Stomach (tissue), 9 donors: ENCODE results near the gene OR7D4. TPM values are rescaled to one million over a fixed set of nuclear protein-coding genes. Genes with fewer than 3 reads are reported as not detected.

Source experiments
- DNase-seq, 2 donors: peaks; one replicate each; pipeline versions ENCODE4 v3.0.0 to v3.0.0-alpha.2; 2013 to 2019
- H3K27ac ChIP-seq, 5 donors: fragments of 200-600 bp in 4 of 5; sonication (generic) in 4 of 5; one replicate each; pipeline ENCODE4 v1.5.1; 2013 to 2019; ENCODE audit warnings: mild to moderate bottlenecking in 1 of 5, moderate library complexity in 1 of 5
- H3K27me3 ChIP-seq, 3 donors: fragments of 200-600 bp; sonication (generic); one replicate each; pipeline ENCODE4 v1.5.1; 2017 to 2019; ENCODE audit warnings: mixed run types in 1 of 3
- H3K36me3 ChIP-seq, 4 donors: fragments of 200-600 bp; sonication (generic); 1 replicate in 3 of 4; 2 replicates in 1 of 4; pipeline ENCODE4 v1.5.1; 2016 to 2019
- H3K4me1 ChIP-seq, 4 donors: fragments of 200-600 bp; sonication (generic); one replicate each; pipeline ENCODE4 v1.5.1; 2016 to 2019
- H3K4me3 ChIP-seq, 4 donors: fragments of 200-600 bp; sonication (generic) in 3 of 4; one replicate each; pipeline ENCODE4 v1.5.1; 2016 to 2019; ENCODE audit warnings: mild to moderate bottlenecking in 1 of 4
- H3K9me3 ChIP-seq, 4 donors: fragments of 200-600 bp; sonication (generic); one replicate each; pipeline ENCODE4 v1.5.1; 2016 to 2019
- CTCF ChIP-seq, 7 experiments: fragments of 450-650 bp in 4 of 7; fragments of 200-600 bp in 3 of 7; sonication (generic) in 3 of 7; IDR thresholded peaks; one replicate each; pipeline ENCODE4 v1.5.1; 2016 to 2019; ENCODE audit warnings: antibody characterized with exemption in 7 of 7, control low read depth in 2 of 7, mild to moderate bottlenecking in 1 of 7
- EP300 ChIP-seq: sonication (generic); formaldehyde crosslinking; IDR thresholded peaks from one replicate; pipeline ENCODE4 v1.6.1; 2017; ENCODE audit warnings: antibody characterized with exemption
- POLR2A ChIP-seq, 4 donors: fragments of 450-650 bp; IDR thresholded peaks; one replicate each; pipeline ENCODE4 v1.6.1; 2016; ENCODE audit warnings: antibody characterized with exemption in 4 of 4, control low read depth in 2 of 4, mild to moderate bottlenecking in 1 of 4, moderate library complexity in 1 of 4
- POLR2AphosphoS5 ChIP-seq, 3 donors: sonication (generic); formaldehyde crosslinking; IDR thresholded peaks; one replicate each; pipeline ENCODE4 v1.6.1; 2016; ENCODE audit warnings: antibody characterized with exemption in 3 of 3
- WGBS, 5 donors: extraction: QIAGEN DNeasy Blood & Tissue Kit in 3 of 5; methylation state at CpG; one replicate each; pipeline versions ENCODE4 v1.1.5 to v1.1.7; 2013 to 2018; 5-methylcytosine and 5-hydroxymethylcytosine counted together
- intact Hi-C: fragments of 100-400 bp; cut with DNase I; formaldehyde crosslinking; loops from one replicate; pipeline ENCODE4 v1.15.1; 2023; ENCODE audit warnings: low total_unique reads
- polyA plus RNA-seq, 3 donors: library from polyadenylated mRNA; stranded (reverse); fragments of 200-250 nt; gene quantifications; one replicate each; pipeline ENCODE4 v1.2.3, GENCODE V29; 2013
- total RNA-seq, 5 donors: library from RNA; depleted of rRNA; stranded (reverse); fragments of >200 nt; gene quantifications; one replicate each; pipeline versions ENCODE4 v1.1.0 to v1.2.3, GENCODE V29; 2014 to 2016
- donor health status: healthy with polysubstance abuse.
- donor health status: Bipolar disorder and iron deficiency.
- donor health status: healthy.

OR7D4 gene
- total and polyA plus RNA-seq, 8 donors = not detected

GRCh38 chr19:9175326-9175725, 44.1 kb downstream of the OR7D4 start:
- Histone ChIP-seq H3K36me3 (no peaks in the 10 kb centered on the region), H3K27ac (no peak overlapping the region), H3K27me3 (no peaks in the 10 kb centered on the region), H3K4me3 (no peak overlapping the region), H3K9me3 (peaks cover 0 to 3% (median 0%) of the 10 kb centered on the region in 4 donors), H3K4me1 (no peaks in the 10 kb centered on the region)
- 85 to 96% (median 92%) methylated on average over 5 of the region's 5 CpGs for WGBS, 5 donors
- no peak for TF ChIP-seq POLR2AphosphoS5 (IDR thresholded peaks at IDR 0.05)
- no peak for TF ChIP-seq EP300
- DNase-seq = no peak
- intact Hi-C loops = no loop called here

- H3K4me3 ChIP-seq = no peak overlapping the region
- WGBS, 5 donors = 74 to 87% (median 86%) methylated on average over 6 of the region's 6 CpGs
- H3K27me3 ChIP-seq = no peaks in the 10 kb centered on the region
- no peak for DNase-seq
- no peak overlapping the region for H3K27ac ChIP-seq
- no peaks in the 10 kb centered on the region for H3K4me1 ChIP-seq
- H3K36me3 ChIP-seq = peaks cover 0 to 16% (median 15%) of the 10 kb centered on the region in 4 donors
- no peak for TF ChIP-seq CTCF (IDR thresholded peaks at IDR 0.05)
- TF ChIP-seq EP300 = no peak
- TF ChIP-seq POLR2A (IDR thresholded peaks at IDR 0.05) = no peak
- no peak for TF ChIP-seq POLR2AphosphoS5 (IDR thresholded peaks at IDR 0.05)
- intact Hi-C loops = no loop called here
- H3K9me3 ChIP-seq = peaks cover 0 to 3% (median 0%) of the 10 kb centered on the region in 4 donors
These were observed 47.9 kb downstream of the OR7D4 start for GRCh38 chr19:9171393-9171991.

GRCh38 chr19:9166846-9167245, 52.5 kb downstream of the OR7D4 start:
- WGBS, 5 donors = 74 to 94% (median 92%) methylated on average over 4 of the region's 4 CpGs
- no peak for TF ChIP-seq CTCF (IDR thresholded peaks at IDR 0.05)
- no peak for TF ChIP-seq POLR2A (IDR thresholded peaks at IDR 0.05)
- no peak for TF ChIP-seq EP300
- TF ChIP-seq POLR2AphosphoS5 (IDR thresholded peaks at IDR 0.05) = no peak
- no peaks in the 10 kb centered on the region for H3K4me1 ChIP-seq
- H3K36me3 ChIP-seq = peaks cover 17 to 62% (median 60%) of the 10 kb centered on the region in 4 donors
- no peak overlapping the region for H3K4me3 ChIP-seq
- intact Hi-C loops = no loop called here
- no peak for DNase-seq
- no peak overlapping the region for H3K27ac ChIP-seq
- no peaks in the 10 kb centered on the region for H3K27me3 ChIP-seq
- H3K9me3 ChIP-seq = peaks cover 0 to 30% (median 14%) of the 10 kb centered on the region in 4 donors

GRCh38 chr19:9165261-9165660, 54.1 kb downstream of the OR7D4 start:
- Histone ChIP-seq H3K36me3 (peaks cover 32 to 78% (median 75%) of the 10 kb centered on the region in 4 donors), H3K4me1 (no peaks in the 10 kb centered on the region), H3K4me3 (no peak overlapping the region), H3K27ac (no peak overlapping the region), H3K27me3 (no peaks in the 10 kb centered on the region), H3K9me3 (peaks cover 7 to 46% (median 30%) of the 10 kb centered on the region in 4 donors)
- intact Hi-C loops = no loop called here
- 93 to 96% (median 95%) methylated on average over 3 of the region's 3 CpGs for WGBS, 5 donors
- DNase-seq = no peak
- no peak for TF ChIP-seq EP300
- TF ChIP-seq POLR2AphosphoS5 (IDR thresholded peaks at IDR 0.05) = no peak
- no peak for TF ChIP-seq CTCF (IDR thresholded peaks at IDR 0.05)
- no peak for TF ChIP-seq POLR2A (IDR thresholded peaks at IDR 0.05)

GRCh38 chr19:9161427-9161826, 58.0 kb downstream of the OR7D4 start:
- no peak overlapping the region for H3K4me3 ChIP-seq
- H3K4me1 ChIP-seq = no peaks in the 10 kb centered on the region
- no peak for DNase-seq
- WGBS, 5 donors = 94 to 99% (median 98%) methylated on average over 12 of the region's 12 CpGs
- no peak for TF ChIP-seq POLR2A (IDR thresholded peaks at IDR 0.05)
- no peak for TF ChIP-seq POLR2AphosphoS5 (IDR thresholded peaks at IDR 0.05)
- H3K27ac ChIP-seq = no peak overlapping the region
- no peaks in the 10 kb centered on the region for H3K27me3 ChIP-seq
- intact Hi-C loops = no loop called here
- H3K9me3 ChIP-seq = peaks cover 7 to 78% (median 47%) of the 10 kb centered on the region in 4 donors
- H3K36me3 ChIP-seq = peaks cover 69 to 100% (median 98%) of the 10 kb centered on the region in 4 donors

Other genes starting within 250 kb of the OR7D4 start
- under 1 TPM in 2 of 5 donors, not detected in 3; 0.45 to 0.55 TPM for gene MUC16, start 209.2 kb downstream of the OR7D4 start, total RNA-seq
- under 1 TPM in 1 of 3 donors, not detected in 2; 0.28 TPM for gene MUC16, start 209.2 kb downstream of the OR7D4 start, polyA plus RNA-seq
- gene OR1M1, start 132.5 kb downstream of the OR7D4 start, total RNA-seq = not detected
- gene OR1M1, start 132.5 kb downstream of the OR7D4 start, polyA plus RNA-seq = not detected
- gene OR7G2, start 112.1 kb downstream of the OR7D4 start, total RNA-seq = not detected
- not detected for gene OR7G2, start 112.1 kb downstream of the OR7D4 start, polyA plus RNA-seq
- not detected for gene OR7G1, start 103.8 kb downstream of the OR7D4 start, total RNA-seq
- gene OR7G1, start 103.8 kb downstream of the OR7D4 start, polyA plus RNA-seq = not detected
- not detected for gene OR7G3, start 92.6 kb downstream of the OR7D4 start, total RNA-seq
- gene OR7G3, start 92.6 kb downstream of the OR7D4 start, polyA plus RNA-seq = not detected
- 10 to 100 TPM; 17.8 to 33.6 (median 19.3) TPM for gene ZNF317, start 79.2 kb downstream of the OR7D4 start, total RNA-seq
- 10 to 100 TPM; 23.5 to 29.6 (median 25.3) TPM for gene ZNF317, start 79.2 kb downstream of the OR7D4 start, polyA plus RNA-seq
- gene OR7D2, start 40.6 kb downstream of the OR7D4 start, total RNA-seq = 10 to 100 TPM in 1 of 5 donors, under 1 TPM in 2, not detected in 2; 0.29 to 11.0 (median 0.55) TPM
- under 1 TPM in 1 of 3 donors, not detected in 2; 0.05 TPM for gene OR7D2, start 40.6 kb downstream of the OR7D4 start, polyA plus RNA-seq
- not detected for gene OR7E24, start 31.3 kb upstream of the OR7D4 start, total RNA-seq
- gene OR7E24, start 31.3 kb upstream of the OR7D4 start, polyA plus RNA-seq = not detected
- 10 to 100 TPM in 2 of 5 donors, 1 to 10 TPM in 2, not detected in 1; 2.2 to 53.6 (median 10.2) TPM for gene ZNF699, start 90.2 kb upstream of the OR7D4 start, total RNA-seq
- gene ZNF699, start 90.2 kb upstream of the OR7D4 start, polyA plus RNA-seq = 1 to 10 TPM in 2 of 3 donors, under 1 TPM in 1; 0.63 to 3.1 (median 1.2) TPM
- 10 to 100 TPM; 11.6 to 52.2 (median 16.9) TPM for gene ZNF559, start 104.6 kb upstream of the OR7D4 start, total RNA-seq
- 10 to 100 TPM in 1 of 3 donors, 1 to 10 TPM in 2; 7.3 to 18.8 (median 9.6) TPM for gene ZNF559, start 104.6 kb upstream of the OR7D4 start, polyA plus RNA-seq
- 1 to 10 TPM in 4 of 5 donors, not detected in 1; 1.6 to 4.6 (median 3.2) TPM for gene ZNF177, start 143.4 kb upstream of the OR7D4 start, total RNA-seq
- gene ZNF177, start 143.4 kb upstream of the OR7D4 start, polyA plus RNA-seq = 1 to 10 TPM in 1 of 3 donors, under 1 TPM in 2; 0.50 to 2.4 (median 0.92) TPM
- 10 to 100 TPM; 15.2 to 37.8 (median 26.8) TPM for gene ZNF266, start 216.0 kb upstream of the OR7D4 start, total RNA-seq
- gene ZNF266, start 216.0 kb upstream of the OR7D4 start, polyA plus RNA-seq = 10 to 100 TPM in 1 of 3 donors, 1 to 10 TPM in 2; 6.4 to 39.6 (median 9.9) TPM